Glutamatergic neuron (in vitro differentiated cells): ENCODE data around the gene TNS3. TPM values are rescaled to one million over a fixed set of nuclear protein-coding genes. Genes with fewer than 3 reads are reported as not detected.

Experiments used
- DNase-seq: peaks from one replicate; pipeline ENCODE4 v3.0.0; 2022
- H3K27ac Mint-ChIP-seq: one replicate; pipeline ENCODE4 v1.8.0; 2020; ENCODE audit warnings: mild to moderate bottlenecking, mixed read lengths, inconsistent platforms; ENCODE audit not compliant: unreplicated experiment
- H3K27me3 Mint-ChIP-seq: one replicate; pipeline ENCODE4 v1.8.0; 2020; ENCODE audit warnings: mild to moderate bottlenecking, moderate library complexity, mixed read lengths, inconsistent platforms; ENCODE audit not compliant: unreplicated experiment
- H3K36me3 Mint-ChIP-seq: one replicate; pipeline ENCODE4 v1.8.0; 2020; ENCODE audit warnings: mild to moderate bottlenecking, mixed read lengths, inconsistent platforms; ENCODE audit not compliant: unreplicated experiment
- H3K4me1 Mint-ChIP-seq: one replicate; pipeline ENCODE4 v1.8.0; 2020; ENCODE audit warnings: mild to moderate bottlenecking, low read depth, mixed read lengths, inconsistent platforms; ENCODE audit not compliant: unreplicated experiment
- H3K4me3 Mint-ChIP-seq: one replicate; pipeline ENCODE4 v1.8.0; 2020; ENCODE audit warnings: mild to moderate bottlenecking, mixed read lengths, inconsistent platforms; ENCODE audit not compliant: unreplicated experiment
- H3K9me3 Mint-ChIP-seq: one replicate; pipeline ENCODE4 v1.8.0; 2020; ENCODE audit warnings: mild to moderate bottlenecking, moderate library complexity, mixed read lengths, inconsistent platforms; ENCODE audit not compliant: unreplicated experiment
- CTCF ChIP-seq: fragments of 200-600 bp; sonication (generic); IDR thresholded peaks from one replicate; pipeline ENCODE4 v1.5.0; 2021; ENCODE audit not compliant: partially characterized antibody, unreplicated experiment
- long read RNA-seq: library from polyadenylated mRNA; unstranded; transcript quantifications from one replicate; pipeline ENCODE4 v2.0.0, GENCODE V29; 2020; ENCODE audit not compliant: unreplicated experiment
- total RNA-seq: library from RNA; stranded (reverse); fragmentation: NEBNext Ultra II Directional; extraction: Animal tissue kit (Norgen Biotek cat#: 25700); gene quantifications from one replicate; pipeline ENCODE4 v1.2.1, GENCODE V29; 2021; ENCODE audit not compliant: unreplicated experiment

The TNS3 gene
- 3.8 TPM for total RNA-seq
- long read RNA-seq, partial matches to known transcripts = 0 of 1 reads
- long read RNA-seq, other reads (novel, unspliced or antisense) = 1 of 1 reads

- H3K27ac Mint-ChIP-seq = no peak within 1 kb of the TSS
- peak within 1 kb of the TSS; percentile 88 for H3K4me3 Mint-ChIP-seq
- H3K9me3 Mint-ChIP-seq = no peaks in the 10 kb centered on the region
- no peaks in the 10 kb centered on the region for H3K36me3 Mint-ChIP-seq
- TF ChIP-seq CTCF = no peak
- peaks cover 16% of the 10 kb centered on the region for H3K27me3 Mint-ChIP-seq
- H3K4me1 Mint-ChIP-seq = peaks cover 8% of the 10 kb centered on the region
- peak; percentile 65 for DNase-seq
Measured at GRCh38 chr7:47581804-47582763, at the start of gene TNS3. Gene TNS3 (minus strand): TSS chr7:47582111. CDS start chr7:47439636, 142,475 bp downstream.

- no peak for TF ChIP-seq CTCF
- H3K27ac Mint-ChIP-seq = no peak overlapping the region
Measured at GRCh38 chr7:47631711-47632110, 49.8 kb upstream of the TNS3 start.

GRCh38 chr7:47627580-47628283, 45.8 kb upstream of the TNS3 start:
- no peak for TF ChIP-seq CTCF
- no peak overlapping the region for H3K27ac Mint-ChIP-seq
- H3K9me3 Mint-ChIP-seq = peaks cover 4% of the 10 kb centered on the region
- H3K4me1 Mint-ChIP-seq = peaks cover 8% of the 10 kb centered on the region
- DNase-seq = no peak
- H3K4me3 Mint-ChIP-seq = no peak overlapping the region
- peaks cover 3% of the 10 kb centered on the region for H3K27me3 Mint-ChIP-seq
- H3K36me3 Mint-ChIP-seq = peaks cover 7% of the 10 kb centered on the region

More at GRCh38 chr7:47631711-47632110, 49.8 kb upstream of the TNS3 start:
- Mint-ChIP-seq H3K4me3 (no peak overlapping the region), H3K27me3 (peaks cover 4% of the 10 kb centered on the region), H3K36me3 (peaks cover 12% of the 10 kb centered on the region), H3K4me1 (no peaks in the 10 kb centered on the region), H3K9me3 (peaks cover 6% of the 10 kb centered on the region)
- no peak for DNase-seq

DNA sequence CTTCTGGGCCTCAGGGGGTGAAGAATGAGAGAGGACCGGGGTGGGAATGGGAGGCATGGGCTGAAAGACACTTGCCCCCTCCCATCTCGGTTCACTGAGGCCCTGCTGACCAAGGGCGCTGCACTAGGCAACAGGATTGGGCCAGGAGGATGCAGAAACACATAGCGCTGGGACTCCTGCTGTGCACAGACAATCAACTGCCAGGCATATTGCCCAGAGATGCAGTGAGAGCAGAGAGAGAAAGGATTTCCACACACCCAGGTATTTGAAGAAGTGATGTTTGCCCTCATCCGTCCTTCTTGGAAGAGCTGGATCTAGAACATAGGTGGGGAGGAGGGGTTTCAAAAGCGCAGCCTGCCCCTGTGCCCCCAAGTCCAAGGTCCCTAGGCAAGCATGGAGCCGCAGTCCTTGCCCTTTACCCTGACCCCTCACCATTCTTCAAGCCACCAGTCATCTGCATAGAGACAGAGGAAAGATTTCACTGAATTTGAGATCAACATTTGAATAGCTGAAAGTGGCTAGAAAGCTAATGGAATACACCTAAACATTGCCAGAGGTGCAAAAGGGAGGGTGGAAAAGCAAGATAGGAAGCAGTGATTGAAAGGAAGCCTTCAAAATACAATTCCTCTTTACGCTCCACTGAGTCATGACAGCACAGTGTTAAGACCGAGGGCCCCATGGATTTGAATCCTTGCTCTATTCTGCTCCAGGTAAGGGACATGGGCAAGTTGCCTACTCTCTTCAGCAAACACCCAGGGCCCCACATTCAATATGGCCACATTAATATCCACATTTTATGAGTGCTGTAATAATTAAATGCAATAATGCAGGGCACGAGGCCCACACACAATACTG, 44.2 kb upstream of the TNS3 start:
- Mint-ChIP-seq H3K36me3 (peaks cover 7% of the 10 kb centered on the region), H3K9me3 (peaks cover 4% of the 10 kb centered on the region), H3K4me1 (peaks cover 19% of the 10 kb centered on the region), H3K27me3 (peaks cover 8% of the 10 kb centered on the region), H3K4me3 (no peak overlapping the region), H3K27ac (no peak overlapping the region)
- no peak for TF ChIP-seq CTCF
- no peak for DNase-seq
